ENCODE measurements around the gene CCDC88C. TPM values are rescaled to one million over a fixed set of nuclear protein-coding genes. Genes with fewer than 3 reads are reported as not detected.

CCDC88C gene
- total and polyA plus RNA-seq, 7 donors = 0.95 to 45.7 (median 3.9) TPM

DNA sequence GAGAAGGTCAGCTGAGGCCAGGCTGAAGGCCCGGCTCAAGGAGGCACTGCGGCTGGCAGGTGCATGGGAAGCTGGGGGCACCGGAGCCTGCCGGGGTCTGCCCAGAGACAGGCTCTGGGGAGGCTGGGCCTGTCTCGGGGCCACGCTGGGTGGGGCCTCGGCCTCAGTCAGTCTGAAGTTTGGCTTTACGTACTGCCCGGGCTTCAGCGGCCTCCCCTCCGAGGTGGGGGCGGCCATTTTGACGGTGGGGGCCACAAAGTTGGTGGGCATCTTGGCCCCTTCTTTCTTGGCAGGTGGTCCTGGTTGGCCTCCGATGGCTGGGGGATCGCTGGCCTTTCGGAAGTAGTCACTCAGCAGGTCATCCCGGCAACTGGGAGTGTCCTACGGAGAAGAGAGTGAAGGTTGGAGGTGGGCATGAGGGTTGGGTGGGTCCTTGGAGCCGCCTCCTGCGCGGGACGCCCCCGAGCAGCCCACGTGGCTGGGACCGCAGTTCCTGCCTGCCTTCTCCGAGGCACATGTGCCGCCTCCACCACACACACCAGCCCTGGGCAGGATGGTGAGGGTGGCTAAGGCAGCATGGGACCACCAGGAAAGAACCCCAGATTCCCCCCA is 144.2 kb downstream of the CCDC88C start:
- Histone ChIP-seq H3K27ac (no peak overlapping the region), H3K36me3 (no peaks in the 10 kb centered on the region), H3K4me3 (no peak overlapping the region), H3K4me1 (peaks cover 0 to 31% (median 11%) of the 10 kb centered on the region in 4 donors), H3K9me3 (no peaks in the 10 kb centered on the region), H3K27me3 (no peaks in the 10 kb centered on the region)
- intact Hi-C loops (cut with DNase I) = no loop called here
- no peak for TF ChIP-seq POLR2A (IDR thresholded peaks at IDR 0.05)
- TF ChIP-seq POLR2AphosphoS5 (IDR thresholded peaks at IDR 0.05) = no peak
- TF ChIP-seq, protein P1, sequence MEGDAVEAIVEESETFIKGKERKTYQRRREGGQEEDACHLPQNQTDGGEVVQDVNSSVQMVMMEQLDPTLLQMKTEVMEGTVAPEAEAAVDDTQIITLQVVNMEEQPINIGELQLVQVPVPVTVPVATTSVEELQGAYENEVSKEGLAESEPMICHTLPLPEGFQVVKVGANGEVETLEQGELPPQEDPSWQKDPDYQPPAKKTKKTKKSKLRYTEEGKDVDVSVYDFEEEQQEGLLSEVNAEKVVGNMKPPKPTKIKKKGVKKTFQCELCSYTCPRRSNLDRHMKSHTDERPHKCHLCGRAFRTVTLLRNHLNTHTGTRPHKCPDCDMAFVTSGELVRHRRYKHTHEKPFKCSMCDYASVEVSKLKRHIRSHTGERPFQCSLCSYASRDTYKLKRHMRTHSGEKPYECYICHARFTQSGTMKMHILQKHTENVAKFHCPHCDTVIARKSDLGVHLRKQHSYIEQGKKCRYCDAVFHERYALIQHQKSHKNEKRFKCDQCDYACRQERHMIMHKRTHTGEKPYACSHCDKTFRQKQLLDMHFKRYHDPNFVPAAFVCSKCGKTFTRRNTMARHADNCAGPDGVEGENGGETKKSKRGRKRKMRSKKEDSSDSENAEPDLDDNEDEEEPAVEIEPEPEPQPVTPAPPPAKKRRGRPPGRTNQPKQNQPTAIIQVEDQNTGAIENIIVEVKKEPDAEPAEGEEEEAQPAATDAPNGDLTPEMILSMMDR (IDR thresholded peaks at IDR 0.05) = no peak
- no peak for DNase-seq
- 96 to 98% methylated on average over 27 of the region's 27 CpGs for WGBS, 2 donors

DNA sequence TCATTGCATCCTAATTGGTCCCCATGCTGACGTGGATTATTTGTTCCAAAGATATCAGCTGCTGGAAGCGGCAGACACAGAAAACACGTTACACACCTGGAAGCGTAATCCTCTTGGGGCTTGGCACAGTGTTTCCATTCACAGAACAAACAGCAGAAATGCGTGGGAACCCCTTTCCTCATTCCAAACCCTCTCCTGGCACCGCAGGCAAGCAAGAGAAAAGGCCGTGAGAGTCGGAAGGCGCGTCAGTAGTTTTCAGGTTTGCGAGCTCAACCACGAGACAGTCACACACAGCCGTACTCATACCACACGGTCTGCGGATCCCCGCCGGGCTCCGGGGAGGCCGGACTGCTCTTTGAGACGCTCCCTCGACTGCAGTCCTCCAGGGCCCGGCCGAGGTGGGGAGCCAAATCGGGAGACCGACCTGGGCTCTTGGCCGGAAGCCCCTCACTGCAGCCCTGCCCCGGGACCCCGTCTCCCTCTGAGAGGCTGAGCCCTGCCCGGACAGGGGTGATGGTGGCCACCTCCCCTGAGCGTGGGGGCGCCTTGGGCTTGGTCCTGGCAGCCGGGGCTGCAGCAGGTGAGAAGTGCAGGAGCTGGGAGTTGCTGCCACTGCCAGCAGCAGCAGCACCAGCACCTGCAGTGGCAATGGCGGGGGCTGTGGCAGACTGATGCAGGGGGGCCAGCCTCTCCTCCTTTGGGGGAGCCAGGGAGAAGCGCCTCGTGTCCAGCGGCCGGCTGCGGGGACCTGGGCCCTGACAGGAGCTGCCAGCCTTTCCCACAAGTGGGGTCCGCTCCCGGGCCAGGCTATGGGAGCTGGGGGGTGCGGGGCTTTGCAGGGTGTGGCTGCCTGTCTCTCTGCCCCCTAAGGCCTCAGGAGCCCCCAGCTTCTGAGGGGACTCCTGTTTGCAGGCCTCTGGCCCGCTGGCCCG is 145.0 kb downstream of the CCDC88C start:
- no peaks in the 10 kb centered on the region for H3K36me3 ChIP-seq
- DNase-seq = no peak
- no peaks in the 10 kb centered on the region for H3K9me3 ChIP-seq
- H3K27ac ChIP-seq = no peak overlapping the region
- no peak for TF ChIP-seq POLR2AphosphoS5 (IDR thresholded peaks at IDR 0.05)
- no peak for TF ChIP-seq EP300 (IDR thresholded peaks at IDR 0.05)
- no peak for TF ChIP-seq POLR2A (IDR thresholded peaks at IDR 0.05)
- TF ChIP-seq, protein P1 (IDR thresholded peaks at IDR 0.05) = no peak
- intact Hi-C loops (cut with DNase I) = no loop called here
- H3K4me3 ChIP-seq = no peak overlapping the region
- WGBS, 2 donors = 94 to 95% methylated on average over 43 of the region's 43 CpGs
- H3K27me3 ChIP-seq = no peaks in the 10 kb centered on the region
- H3K4me1 ChIP-seq = peaks cover 0 to 26% (median 9%) of the 10 kb centered on the region in 4 donors

DNA sequence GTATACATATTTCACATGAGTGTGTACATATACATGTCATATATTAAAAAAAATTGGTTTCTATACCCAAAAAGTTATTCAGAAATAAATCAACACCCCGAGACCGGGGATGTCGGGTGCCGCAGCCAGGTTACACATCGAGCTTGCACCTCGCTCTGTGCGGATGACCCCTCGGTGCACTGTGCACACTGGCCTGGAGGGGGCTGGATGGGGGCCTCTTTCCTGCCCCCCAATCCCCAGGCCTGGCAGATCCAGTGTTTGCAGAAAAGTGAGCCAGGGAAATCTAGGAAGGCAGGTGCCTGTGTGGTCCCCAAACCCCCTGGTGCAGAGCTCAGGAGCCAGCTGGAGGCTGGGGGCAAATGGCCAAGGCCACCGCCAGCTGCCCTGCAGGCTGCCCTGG is 146.0 kb downstream of the CCDC88C start:
- intact Hi-C loops (cut with DNase I) = no loop called here
- Histone ChIP-seq H3K4me3 (no peak overlapping the region), H3K9me3 (no peaks in the 10 kb centered on the region), H3K27me3 (no peaks in the 10 kb centered on the region), H3K4me1 (peaks cover 0 to 16% (median 8%) of the 10 kb centered on the region in 4 donors), H3K36me3 (no peaks in the 10 kb centered on the region), H3K27ac (no peak overlapping the region)
- WGBS, 2 donors = 93 to 96% methylated on average over 9 of the region's 9 CpGs
- DNase-seq = no peak
- TF ChIP-seq EP300 (IDR thresholded peaks at IDR 0.05) (no peak), POLR2AphosphoS5 (IDR thresholded peaks at IDR 0.05) (no peak), POLR2A (IDR thresholded peaks at IDR 0.05) (no peak)
- TF ChIP-seq, protein P1 (IDR thresholded peaks at IDR 0.05) = no peak

DNA sequence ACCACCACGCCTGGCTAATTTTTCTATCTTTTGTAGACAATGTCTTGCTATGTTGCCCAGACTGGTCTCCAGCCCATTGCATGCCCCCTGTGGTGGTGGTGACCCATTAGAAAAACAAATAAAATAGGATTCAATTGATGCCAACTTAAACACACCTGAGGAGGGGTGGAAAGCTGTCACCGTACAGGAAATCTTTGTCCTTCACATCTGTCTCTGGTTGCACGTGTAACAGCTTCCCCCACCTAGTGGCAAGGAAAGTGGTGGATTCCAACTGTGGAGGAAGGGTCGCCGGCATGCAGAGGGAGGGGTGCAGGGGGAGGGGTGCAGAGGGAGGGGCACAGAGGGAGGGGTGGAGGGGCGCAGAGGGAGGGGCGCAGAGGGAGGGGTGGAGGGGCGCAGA is 147.0 kb downstream of the CCDC88C start:
- DNase-seq = no peak
- intact Hi-C loops (cut with DNase I) = no loop called here
- no peaks in the 10 kb centered on the region for H3K27me3 ChIP-seq
- TF ChIP-seq, protein P1 (IDR thresholded peaks at IDR 0.05) = no peak
- TF ChIP-seq EP300 (IDR thresholded peaks at IDR 0.05) (no peak), POLR2AphosphoS5 (IDR thresholded peaks at IDR 0.05) (no peak), POLR2A (IDR thresholded peaks at IDR 0.05) (no peak)
- no peaks in the 10 kb centered on the region for H3K9me3 ChIP-seq
- no peak overlapping the region for H3K27ac ChIP-seq
- H3K4me3 ChIP-seq = no peak overlapping the region
- no peaks in the 10 kb centered on the region for H3K36me3 ChIP-seq
- 53 to 70% methylated on average over 7 to 8 of the region's 8 CpGs for WGBS, 2 donors
- peaks cover 0 to 15% (median 7%) of the 10 kb centered on the region in 4 donors for H3K4me1 ChIP-seq
